HepG2 (cell line): Measurements from ENCODE around the gene CHL1. TPM values are rescaled to one million over a fixed set of nuclear protein-coding genes. Genes with fewer than 3 reads are reported as not detected.
A peak's percentile ranks its signal among the peaks of the same experiment; 100 is the strongest.

ENCODE experiments used
- ATAC-seq: fragments of 200-7000 bp; cut with Tn5 transposase; 3 replicates; pipeline ENCODE4 v1.9.1; 2020; ENCODE audit warnings: mild to moderate bottlenecking, moderate library complexity
- BruUV-seq: library from RNA; stranded (reverse); fragments of 400-500 nt; replicated peaks from 2 replicates; lab custom pipeline; 2021; lab: Mats Ljungman, UMichigan
- CTCF ChIA-PET: fragments of 300-600 bp; formaldehyde crosslinking; extraction: SDS; loops from one replicate; lab custom pipeline; 2021; ENCODE audit warnings: low total read pairs, inconsistent platforms, low intra/inter-chr PET ratio; lab: Yijun Ruan, JAX
- POLR2A ChIA-PET: fragments of 350-600 bp; sonication (Branson Sonifier 250); formaldehyde crosslinking; loops from one replicate; lab custom pipeline; 2020; ENCODE audit warnings: antibody characterized with exemption, inconsistent platforms; lab: Yijun Ruan, JAX
- DNase-seq: peaks from one replicate; pipeline ENCODE4 v3.0.0-alpha.2; 2015; ENCODE audit warnings: low spot score
- FAIRE-seq: peaks from 3 replicates; lab custom pipeline; 2011; peaks lifted over from hg19 to GRCh38; lab: Jason Lieb, UNC
- H2AFZ ChIP-seq: one replicate; pipeline ENCODE4 v1.6.1; 2011; ENCODE audit warnings: low read length, inconsistent platforms
- H3K27ac ChIP-seq: fragments of 300-600 bp; 3 replicates; pipeline ENCODE4 v1.8.0; 2011; ENCODE audit warnings: mixed run types, mild to moderate bottlenecking, mixed read lengths, low read length, inconsistent platforms; ENCODE audit not compliant: insufficient read depth; ENCODE audit errors: extremely low read length
- H3K27me3 ChIP-seq, 2 experiments: fragments of 200-600 bp in 1 of 2; 2 replicates in 1 of 2; 3 replicates in 1 of 2; pipeline versions ENCODE4 v1.6.0 to v1.8.0; 2011; ENCODE audit warnings: low read length in 2 of 2, mild to moderate bottlenecking in 2 of 2, moderate library complexity in 2 of 2, inconsistent platforms in 1 of 2; ENCODE audit not compliant: insufficient read depth in 2 of 2, control insufficient read depth in 1 of 2
- H3K36me3 ChIP-seq, 2 experiments: fragments of 200-600 bp in 1 of 2; replicated peaks in 1 of 2; 2 replicates in 1 of 2; 3 replicates in 1 of 2; pipeline versions ENCODE4 v1.5.1 to v1.8.0; 2011; ENCODE audit warnings: low read length in 2 of 2, inconsistent platforms in 1 of 2; ENCODE audit not compliant: insufficient read depth in 2 of 2, control insufficient read depth in 1 of 2
- H3K4me1 ChIP-seq: 2 replicates; pipeline ENCODE4 v1.5.1; 2012; ENCODE audit warnings: low read length, inconsistent platforms; ENCODE audit not compliant: insufficient read depth
- H3K4me2 ChIP-seq: 2 replicates; pipeline ENCODE4 v1.6.0; 2011; ENCODE audit warnings: low read depth, low read length, inconsistent platforms
- H3K4me3 ChIP-seq, 3 experiments: fragments of 200-600 bp in 1 of 3; sonication (generic), shearing (Covaris generic) in 1 of 3; replicated peaks in 1 of 3; 2 replicates each; pipeline ENCODE4 v1.5.1; 2011 to 2016; ENCODE audit warnings: low read length in 3 of 3, inconsistent platforms in 2 of 3, low read depth in 2 of 3, mild to moderate bottlenecking in 2 of 3, control low read depth in 1 of 3, mixed read lengths in 1 of 3; ENCODE audit not compliant: insufficient read depth in 1 of 3
- H3K79me2 ChIP-seq: one replicate; pipeline ENCODE4 v1.6.1; 2011; ENCODE audit warnings: low read length, inconsistent platforms; ENCODE audit not compliant: insufficient read depth
- H3K9ac ChIP-seq: 2 replicates; pipeline ENCODE4 v1.6.0; 2011; ENCODE audit warnings: mild to moderate bottlenecking, low read depth, low read length, inconsistent platforms; ENCODE audit not compliant: insufficient read depth
- H3K9me3 ChIP-seq: 2 replicates; pipeline ENCODE4 v1.5.1; 2012; ENCODE audit warnings: mild to moderate bottlenecking, low read length
- H4K20me1 ChIP-seq: 2 replicates; pipeline ENCODE4 v1.6.0; 2011; ENCODE audit warnings: inconsistent platforms, mild to moderate bottlenecking, low read length, moderate library complexity; ENCODE audit not compliant: insufficient read depth
- CEBPB ChIP-seq: IDR thresholded peaks from 2 replicates; pipeline ENCODE4 v1.6.1; 2011; ENCODE audit warnings: low read depth, low read length, improper control_type of control experiment, borderline replicate concordance
- FLYWCH1 ChIP-seq: sonication (generic); formaldehyde crosslinking; IDR thresholded peaks from 2 replicates; pipeline ENCODE4 v1.8.1; 2023; ENCODE audit warnings: mild to moderate bottlenecking, missing genetic modification reagents
- FOXC1 ChIP-seq: sonication (generic); formaldehyde crosslinking; IDR thresholded peaks from 2 replicates; pipeline ENCODE4 v1.8.0; 2022; ENCODE audit warnings: mild to moderate bottlenecking, missing genetic modification reagents, borderline replicate concordance
- HNRNPUL1 ChIP-seq: fragments of 200-400 bp; formaldehyde crosslinking; IDR thresholded peaks from 2 replicates; pipeline ENCODE4 v1.6.1; 2017; ENCODE audit warnings: low read depth, mild to moderate bottlenecking, low read length, moderate library complexity
- NFIC ChIP-seq: IDR thresholded peaks from 2 replicates; pipeline ENCODE4 v1.6.1; 2012; ENCODE audit warnings: mild to moderate bottlenecking, low read length, inconsistent platforms
- POLR2A ChIP-seq, 2 experiments: IDR thresholded peaks; 2 replicates each; pipeline ENCODE4 v1.6.1; 2011; ENCODE audit warnings: low read depth in 2 of 2, low read length in 2 of 2, mild to moderate bottlenecking in 1 of 2, moderate library complexity in 1 of 2; ENCODE audit not compliant: insufficient read depth in 1 of 2
- PRDM15 ChIP-seq: sonication (generic); formaldehyde crosslinking; IDR thresholded peaks from 2 replicates; pipeline ENCODE4 v1.4.0; 2020; ENCODE audit warnings: missing genetic modification reagents
- U2AF1 ChIP-seq: fragments of 200-400 bp; formaldehyde crosslinking; optimal IDR thresholded peaks from 2 replicates; pipeline ENCODE3; 2017; ENCODE audit warnings: mild to moderate bottlenecking, low read depth, low read length
- ZFP36L2 ChIP-seq: sonication (generic); formaldehyde crosslinking; IDR thresholded peaks from 2 replicates; pipeline ENCODE4 v1.4.0; 2020; ENCODE audit warnings: missing genetic modification reagents
- ZNF33A ChIP-seq: sonication (generic); formaldehyde crosslinking; IDR thresholded peaks from 2 replicates; pipeline ENCODE4 v1.5.1; 2020; ENCODE audit warnings: missing genetic modification reagents, mild to moderate bottlenecking, moderate library complexity, borderline replicate concordance
- ZNF530 ChIP-seq: sonication (generic); formaldehyde crosslinking; IDR thresholded peaks from 2 replicates; pipeline ENCODE4 v1.5.0; 2020; ENCODE audit warnings: low read depth, mild to moderate bottlenecking, missing genetic modification reagents
- ZNF850 ChIP-seq: sonication (generic); formaldehyde crosslinking; conservative IDR thresholded peaks from 2 replicates; pipeline ENCODE4 v1.9.0; 2021; ENCODE audit warnings: mild to moderate bottlenecking, missing genetic modification reagents
- WGBS: methylation state at CpG from one replicate; pipeline ENCODE4 v1.1.6; 2017; ENCODE audit warnings: low lambda C conversion rate; 5-methylcytosine and 5-hydroxymethylcytosine counted together
- in situ Hi-C: cut with HindIII; loops from 2 replicates; pipeline ENCODE4 v1.10.0; 2017; ENCODE audit warnings: low pct_unique_long_range_greater_than_20kb; ENCODE audit not compliant: extremely low pct_ligation_motif_present
- intact Hi-C: fragments of 100-400 bp; cut with micrococcal nuclease; formaldehyde crosslinking; loops from one replicate; pipeline ENCODE4 v1.10.0; 2022; ENCODE audit not compliant: unreplicated experiment
- polyA plus RNA-seq, 8 experiments: library from polyadenylated mRNA; depleted of rRNA in 3 of 8; stranded (reverse) in 7 of 8; unstranded in 1 of 8; fragments of >200 nt; fragmentation: Illumina TruSeq in 4 of 8; extraction: Trizol in 4 of 8; gene quantifications; 2 replicates each; pipeline versions ENCODE4 v1.2.1 to v1.2.3, GENCODE V29; 2011 to 2016; ENCODE audit warnings: low read depth in 4 of 8, missing spikeins in 1 of 8, mixed read lengths in 1 of 8; ENCODE audit not compliant: insufficient read depth in 1 of 8
- total RNA-seq, 5 experiments: library from RNA; depleted of rRNA; stranded (reverse); fragments of >200 nt; fragmentation: Illumina TruSeq; extraction: Trizol; gene quantifications; 2 replicates each; pipeline ENCODE4 v1.2.3, GENCODE V29; 2016; ENCODE audit warnings: low read depth in 1 of 5

Gene CHL1
- total and polyA plus RNA-seq, 2 of the 13 experiments (the other 11 are each of a cell fraction or from before 2014, with no cell fraction given): not detected

- intact Hi-C loops (no loop called here), in situ Hi-C loops (no loop called here)
- Histone ChIP-seq H3K9me3 (no peaks in the 10 kb centered on the region), H3K4me2 (no peak overlapping the region), H3K36me3 (no peaks in the 10 kb centered on the region), H3K27ac (no peak overlapping the region), H3K27me3 (no peaks in the 10 kb centered on the region), H3K4me1 (no peaks in the 10 kb centered on the region), H2AFZ (no peak overlapping the region), H3K9ac (no peak overlapping the region), H4K20me1 (no peaks in the 10 kb centered on the region), H3K79me2 (no peaks in the 10 kb centered on the region), H3K4me3 (no peak overlapping the region)
- ChIA-PET POLR2A (no interaction called here), CTCF (no interaction called here)
- no peak for TF ChIP-seq FOXC1
- no peak for TF ChIP-seq U2AF1
- TF ChIP-seq NFIC: no peak
- peak; percentile 68 for TF ChIP-seq CEBPB
- no peak for TF ChIP-seq ZNF33A
- TF ChIP-seq ZFP36L2 (CRISPR knock-in tag): no peak
- no peak for TF ChIP-seq HNRNPUL1
- 27% methylated on average over 3 of the region's 3 CpGs for WGBS
- no TSS peak for BruUV-seq
- ATAC-seq: no peak
- FAIRE-seq: no peak
- no peak for DNase-seq
These were observed 199.7 kb downstream of the CHL1 start for GRCh38 chr3:396293-396692.

- no peak overlapping the region for H3K9ac ChIP-seq
- ChIA-PET CTCF (no interaction called here), POLR2A (no interaction called here)
- no peak overlapping the region for H3K4me2 ChIP-seq
- BruUV-seq: no TSS peak
- no peaks in the 10 kb centered on the region for H3K4me1 ChIP-seq
- TF ChIP-seq POLR2A (IDR thresholded peaks at IDR 0.05; ENCODE audit: insufficient read depth in 1 of 2, low read depth in 2 of 2, low read length in 2 of 2) (no peak), PRDM15 (no peak), FLYWCH1 (CRISPR knock-in tag) (no peak), ZNF530 (CRISPR knock-in tag) (no peak), ZNF850 (no peak)
- DNase-seq: no peak
- in situ Hi-C loops: no loop called here
- H3K27me3 ChIP-seq: no peaks in the 10 kb centered on the region
- H2AFZ ChIP-seq: no peak overlapping the region
- H3K36me3 ChIP-seq: no peaks in the 10 kb centered on the region
- no peaks in the 10 kb centered on the region for H4K20me1 ChIP-seq
- H3K9me3 ChIP-seq: 0 out of 2 replicates have a peak, but pooled peaks cover 5% of the 10 kb centered on the region
- no peaks in the 10 kb centered on the region for H3K79me2 ChIP-seq
- H3K4me3 ChIP-seq: no peak overlapping the region
- no peak overlapping the region for H3K27ac ChIP-seq
- 21% methylated on average over 6 of the region's 6 CpGs for WGBS
- FAIRE-seq: no peak
- no peak for ATAC-seq
- intact Hi-C loops: no loop called here
These were observed 203.1 kb downstream of the CHL1 start for GRCh38 chr3:399647-400046.
